HG03025 (cell line): ENCODE results near the gene KLC1.
A peak's percentile ranks its signal among the peaks of the same experiment; 100 is the strongest.
"Not testable (repeated sequence)": the region's sequence is repeated elsewhere in the genome, so short reads cannot be mapped to it uniquely, and the experiment has no call there.

Experiments
- ATAC-seq: cut with Tn5 transposase; IDR thresholded peaks from one replicate; pipeline ENCODE4 v1.9.1; 2021; ENCODE audit warnings: mild to moderate bottlenecking, moderate library complexity; ENCODE audit not compliant: unreplicated experiment, low FRiP score

Gene KLC1

GRCh38 chr14:103624860-103625259 lies 4.2 kb upstream of the KLC1 start:
- no peak for ATAC-seq

- no peak for ATAC-seq
These were observed 3.5 kb upstream of the KLC1 start for GRCh38 chr14:103625356-103626095.

GRCh38 chr14:103626146-103626850 lies 2.7 kb upstream of the KLC1 start:
- no peak for ATAC-seq

- ATAC-seq: no peak
These were observed 1.7 kb upstream of the KLC1 start for GRCh38 chr14:103627073-103628025.

- no peak for ATAC-seq
These were observed 759 bp upstream of the KLC1 start for GRCh38 chr14:103628221-103628683.

GRCh38 chr14:103629503-103630121 lies 601 bp downstream of the KLC1 start:
- peak; percentile 12 for ATAC-seq

- ATAC-seq: no peak
These were observed 1.5 kb downstream of the KLC1 start for GRCh38 chr14:103630364-103631108.

GRCh38 chr14:103633391-103633790 lies 4.4 kb downstream of the KLC1 start:
- no peak for ATAC-seq

- no peak for ATAC-seq
These were observed 5.1 kb downstream of the KLC1 start for GRCh38 chr14:103634156-103634555.

- no peak for ATAC-seq
These were observed 9.6 kb downstream of the KLC1 start for GRCh38 chr14:103638594-103638993.

GRCh38 chr14:103641161-103641560 lies 12.2 kb downstream of the KLC1 start:
- no peak for ATAC-seq

GRCh38 chr14:103646189-103646588 lies 17.2 kb downstream of the KLC1 start:
- no peak for ATAC-seq

- no peak for ATAC-seq
These were observed 20.0 kb downstream of the KLC1 start for GRCh38 chr14:103649001-103649400.

- no peak for ATAC-seq
These were observed 21.2 kb downstream of the KLC1 start for GRCh38 chr14:103650213-103650612.

- ATAC-seq: no peak
These were observed 22.6 kb downstream of the KLC1 start for GRCh38 chr14:103651585-103651984.

- ATAC-seq: no peak
These were observed 23.8 kb downstream of the KLC1 start for GRCh38 chr14:103652806-103653205.

- not testable (repeated sequence) for ATAC-seq
These were observed 24.3 kb downstream of the KLC1 start for GRCh38 chr14:103653336-103653735.

GRCh38 chr14:103653805-103654204 lies 24.8 kb downstream of the KLC1 start:
- ATAC-seq: no peak

GRCh38 chr14:103654619-103655018 lies 25.6 kb downstream of the KLC1 start:
- no peak for ATAC-seq
